Liver (tissue), 9 donors: ENCODE measurements around the gene AMER2. TPM values are rescaled to one million over a fixed set of nuclear protein-coding genes. Genes with fewer than 3 reads are reported as not detected.

ENCODE experiments used
- DNase-seq: peaks from one replicate; pipeline ENCODE4 v3.0.0-alpha.2; 2017; ENCODE audit warnings: low spot score
- H3K27ac ChIP-seq, 2 donors: one replicate each; pipeline ENCODE4 v1.7.0; 2013; ENCODE audit warnings: inconsistent platforms in 2 of 2, low read length in 2 of 2, control low read depth in 1 of 2, low read depth in 1 of 2, mild to moderate bottlenecking in 1 of 2
- H3K27me3 ChIP-seq, 4 donors: one replicate each; pipeline versions ENCODE4 v1.6.1 to v1.7.0; 2013; ENCODE audit warnings: low read length in 3 of 4, inconsistent platforms in 1 of 4, mild to moderate bottlenecking in 1 of 4, moderate library complexity in 1 of 4; ENCODE audit not compliant: control insufficient read depth in 4 of 4, insufficient read depth in 4 of 4
- H3K36me3 ChIP-seq, 4 donors: one replicate each; pipeline versions ENCODE4 v1.6.1 to v1.7.0; 2013; ENCODE audit warnings: low read length in 3 of 4, mild to moderate bottlenecking in 3 of 4, low read depth in 1 of 4, moderate library complexity in 1 of 4; ENCODE audit not compliant: control insufficient read depth in 4 of 4, insufficient read depth in 3 of 4
- H3K4me1 ChIP-seq, 4 donors: one replicate each; pipeline versions ENCODE4 v1.6.1 to v1.7.0; 2013; ENCODE audit warnings: low read length in 3 of 4, mild to moderate bottlenecking in 3 of 4, moderate library complexity in 1 of 4; ENCODE audit not compliant: control insufficient read depth in 4 of 4, insufficient read depth in 4 of 4
- H3K4me3 ChIP-seq, 3 donors: one replicate each; pipeline versions ENCODE4 v1.6.1 to v1.7.0; 2013; ENCODE audit warnings: low read length in 3 of 3, control low read depth in 1 of 3, low read depth in 1 of 3, mild to moderate bottlenecking in 1 of 3
- H3K9ac ChIP-seq, 2 donors: one replicate each; pipeline ENCODE4 v1.7.0; 2013; ENCODE audit warnings: low read length in 2 of 2, mild to moderate bottlenecking in 2 of 2, moderate library complexity in 2 of 2, control low read depth in 1 of 2, low read depth in 1 of 2
- H3K9me3 ChIP-seq, 4 donors: one replicate each; pipeline versions ENCODE4 v1.6.1 to v1.7.0; 2013; ENCODE audit warnings: low read length in 3 of 4; ENCODE audit not compliant: control insufficient read depth in 4 of 4
- ATF3 ChIP-seq: IDR thresholded peaks from 2 replicates; pipeline ENCODE4 v1.6.1; 2016; ENCODE audit warnings: antibody characterized with exemption
- CTCF ChIP-seq: fragments of 150-350 bp; IDR thresholded peaks from 2 replicates; pipeline ENCODE4 v1.5.1; 2017; ENCODE audit warnings: improper control_type of control experiment, low read depth, low read length; ENCODE audit not compliant: missing input control
- EGR1 ChIP-seq, 2 donors: IDR thresholded peaks; 2 replicates each; pipeline ENCODE4 v1.6.1; 2016 to 2018; ENCODE audit warnings: antibody characterized with exemption in 2 of 2, low read depth in 2 of 2
- FOXA1 ChIP-seq: IDR thresholded peaks from 2 replicates; pipeline ENCODE4 v1.6.1; 2016; ENCODE audit warnings: antibody characterized with exemption
- FOXA2 ChIP-seq: IDR thresholded peaks from 2 replicates; pipeline ENCODE4 v1.6.1; 2016; ENCODE audit warnings: antibody characterized with exemption
- GABPA ChIP-seq, 2 donors: IDR thresholded peaks in 1 of 2; conservative IDR thresholded peaks in 1 of 2; 2 replicates each; pipeline ENCODE4 v1.6.1; 2016; ENCODE audit warnings: antibody characterized with exemption in 2 of 2, mild to moderate bottlenecking in 1 of 2, moderate library complexity in 1 of 2
- HNF4A ChIP-seq, 2 donors: conservative IDR thresholded peaks; 2 replicates each; pipeline ENCODE4 v1.6.1; 2016; ENCODE audit warnings: antibody characterized with exemption in 2 of 2, mild to moderate bottlenecking in 2 of 2
- HNF4G ChIP-seq: IDR thresholded peaks from 2 replicates; pipeline ENCODE4 v1.6.1; 2016; ENCODE audit warnings: antibody characterized with exemption
- JUND ChIP-seq, 2 donors: IDR thresholded peaks; 2 replicates each; pipeline ENCODE4 v1.6.1; 2016; ENCODE audit warnings: antibody characterized with exemption in 2 of 2
- MAX ChIP-seq: IDR thresholded peaks from 2 replicates; pipeline ENCODE4 v1.6.1; 2016; ENCODE audit warnings: antibody characterized with exemption
- NR2F2 ChIP-seq: IDR thresholded peaks from 2 replicates; pipeline ENCODE4 v1.6.1; 2016; ENCODE audit warnings: antibody characterized with exemption
- RAD21 ChIP-seq, 2 donors: IDR thresholded peaks; 2 replicates each; pipeline ENCODE4 v1.6.1; 2016; ENCODE audit warnings: antibody characterized with exemption in 2 of 2, mild to moderate bottlenecking in 2 of 2
- RXRA ChIP-seq, 2 donors: IDR thresholded peaks; 2 replicates each; pipeline ENCODE4 v1.6.1; 2017 to 2018; ENCODE audit warnings: antibody characterized with exemption in 2 of 2, mild to moderate bottlenecking in 1 of 2
- SP1 ChIP-seq: IDR thresholded peaks from 2 replicates; pipeline ENCODE4 v1.6.1; 2018; ENCODE audit warnings: antibody characterized with exemption, mild to moderate bottlenecking
- TAF1 ChIP-seq: conservative IDR thresholded peaks from 2 replicates; pipeline ENCODE4 v1.6.1; 2016; ENCODE audit warnings: antibody characterized with exemption, mild to moderate bottlenecking
- WGBS: extraction: QIAGEN DNeasy Blood & Tissue Kit; methylation state at CpG from one replicate; pipeline ENCODE4 v1.1.7; 2013; 5-methylcytosine and 5-hydroxymethylcytosine counted together
- polyA plus RNA-seq, 2 donors: library from polyadenylated mRNA; stranded (reverse) in 1 of 2; unstranded in 1 of 2; fragments of 200-250 nt in 1 of 2; fragments of >200 nt in 1 of 2; fragmentation: Nextera tagmentation in 1 of 2; extraction: Ambion mirVana in 1 of 2; gene quantifications; one replicate each; pipeline versions ENCODE4 v1.2.1 to v1.2.3, GENCODE V29; 2013 to 2015
- total RNA-seq, 2 donors: library from RNA; depleted of rRNA; stranded (reverse); fragments of >200 nt; gene quantifications; one replicate each; pipeline ENCODE4 v1.2.3, GENCODE V29; 2014
- TF ChIP-seq, protein P1 (sequence below): IDR thresholded peaks from 2 replicates; pipeline ENCODE4 v1.6.1; 2016; ENCODE audit warnings: antibody characterized with exemption
- donor health status: healthy.
- donor health status: healthy.
- donor health status: healthy.
- donor health status: healthy.
- donor health status: healthy.

The AMER2 gene
- total and polyA plus RNA-seq, 4 donors = not detected

DNA sequence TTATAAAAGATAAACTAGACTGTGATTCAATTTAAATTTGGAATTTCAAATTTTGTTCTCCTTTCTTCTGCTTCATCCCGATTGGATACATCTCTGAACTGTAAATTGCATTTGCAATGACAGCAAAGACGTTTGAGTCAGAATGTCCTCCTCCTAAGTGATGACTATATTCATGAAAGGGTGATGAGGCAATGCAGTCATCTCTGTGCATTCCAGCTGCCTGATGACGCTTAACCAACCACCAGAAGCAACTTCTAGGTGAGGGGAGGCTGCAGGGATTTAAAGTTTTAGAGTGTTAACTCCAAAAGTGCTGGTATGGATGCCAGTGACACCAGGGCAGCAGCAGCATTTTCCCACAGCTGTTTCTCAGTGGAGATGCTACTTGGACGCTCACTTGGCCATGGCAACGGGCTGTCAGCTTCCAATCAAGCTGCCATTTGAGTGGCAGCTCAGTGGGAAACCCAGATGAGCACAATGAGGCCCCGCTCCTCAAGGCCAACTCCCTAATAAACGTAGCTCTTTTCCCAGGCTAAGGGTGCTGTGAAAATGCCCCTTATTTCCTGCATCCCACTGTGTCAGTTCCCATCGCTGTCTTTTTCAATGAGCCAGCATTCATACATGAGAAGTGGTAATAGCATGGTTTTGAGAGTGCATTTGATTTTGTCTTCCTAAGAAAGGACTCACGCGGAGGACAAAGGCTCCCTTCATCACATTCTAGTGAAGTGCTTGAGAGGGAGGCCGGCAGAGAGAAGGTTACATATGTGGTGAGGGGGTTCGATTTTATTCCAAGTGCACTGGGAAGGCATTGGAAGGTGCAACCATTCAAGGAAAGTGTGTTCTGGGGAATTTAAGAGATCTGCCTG, 45.2 kb upstream of the AMER2 start (continued):
- no peak for TF ChIP-seq GABPA (IDR thresholded peaks at IDR 0.05 in 1 of 2, conservative IDR thresholded peaks at IDR 0.05 in 1 of 2)
- no peak for TF ChIP-seq RAD21 (IDR thresholded peaks at IDR 0.05)

DNA sequence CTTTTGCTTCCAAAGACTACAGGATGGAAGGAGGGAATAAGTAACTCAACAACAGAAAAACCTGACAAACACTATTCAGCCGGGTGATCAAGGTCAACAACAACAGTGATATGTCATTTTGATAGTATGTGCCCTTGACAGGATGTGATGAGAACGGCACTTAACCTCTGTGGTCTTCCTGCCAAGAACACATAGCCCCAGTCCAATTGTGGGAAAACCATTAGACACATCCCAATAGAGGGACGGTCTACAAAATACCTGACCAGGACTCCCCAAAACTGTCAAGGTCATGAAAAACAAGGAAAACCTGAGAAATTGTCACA, 43.1 kb upstream of the AMER2 start:
- Histone ChIP-seq H3K9me3 (no peaks in the 10 kb centered on the region), H3K27ac (no peak overlapping the region), H3K4me1 (no peaks in the 10 kb centered on the region), H3K27me3 (peaks cover 0 to 3% (median 0%) of the 10 kb centered on the region in 4 donors), H3K36me3 (no peaks in the 10 kb centered on the region), H3K9ac (no peak overlapping the region), H3K4me3 (no peak overlapping the region)
- DNase-seq = no peak
- WGBS = 67% methylated on average over 3 of the region's 3 CpGs
- TF ChIP-seq ATF3 = no peak
- TF ChIP-seq FOXA2 = no peak

DNA sequence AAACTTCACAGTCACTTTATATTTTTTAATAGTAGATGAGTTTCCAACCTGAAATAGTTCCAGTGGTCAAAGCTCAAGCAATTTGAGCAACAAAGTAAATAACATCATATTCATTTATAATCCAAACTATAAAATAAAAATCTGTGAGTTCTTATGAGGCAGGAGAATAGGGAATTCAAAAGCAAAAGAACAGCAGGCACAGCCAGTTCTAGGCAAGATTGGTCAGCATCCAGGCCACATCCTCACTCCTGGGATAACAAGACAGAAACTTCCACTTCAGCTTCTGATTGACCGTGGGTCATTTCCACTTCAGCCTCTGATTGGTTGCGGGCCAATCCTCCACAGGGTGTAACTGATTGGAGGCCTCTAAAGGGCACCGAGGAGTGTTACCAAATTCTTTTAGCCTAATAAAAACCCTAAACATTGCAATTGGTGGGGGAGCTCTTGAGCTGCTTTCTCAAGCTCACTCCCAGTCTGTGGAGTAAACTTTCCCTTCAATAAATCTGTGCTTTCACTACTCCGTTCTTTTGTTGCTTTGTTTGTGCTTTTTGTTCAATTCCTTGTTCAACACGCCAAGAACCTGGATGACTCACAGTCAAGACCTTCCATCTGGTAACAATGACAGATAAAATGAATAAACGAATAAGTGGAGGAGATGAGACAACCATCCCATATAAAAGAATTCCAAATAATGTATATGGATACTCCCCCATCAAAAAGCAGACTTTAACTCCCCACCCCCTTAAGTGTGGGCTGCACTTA, 42.6 kb upstream of the AMER2 start:
- 70% methylated on average over 6 of the region's 6 CpGs for whole genome bisulfite sequencing
- no peak for DNase-seq
- Histone ChIP-seq H3K9me3 (no peaks in the 10 kb centered on the region), H3K27me3 (peaks cover 0 to 3% (median 0%) of the 10 kb centered on the region in 4 donors), H3K36me3 (no peaks in the 10 kb centered on the region), H3K9ac (no peak overlapping the region), H3K4me1 (no peaks in the 10 kb centered on the region), H3K27ac (no peak overlapping the region), H3K4me3 (no peak overlapping the region)
- TF ChIP-seq RXRA (IDR thresholded peaks at IDR 0.05) (no peak), CTCF (no peak), FOXA2 (no peak)

- no peak overlapping the region for H3K27ac ChIP-seq
- no peaks in the 10 kb centered on the region for H3K9me3 ChIP-seq
- no peaks in the 10 kb centered on the region for H3K4me1 ChIP-seq
- H3K27me3 ChIP-seq = peaks cover 0 to 3% (median 0%) of the 10 kb centered on the region in 4 donors
- 96% methylated on average over 2 of the region's 2 CpGs for WGBS
- H3K9ac ChIP-seq = no peak overlapping the region
- no peaks in the 10 kb centered on the region for H3K36me3 ChIP-seq
- DNase-seq = no peak
- no peak overlapping the region for H3K4me3 ChIP-seq
- TF ChIP-seq EGR1 (IDR thresholded peaks at IDR 0.05; ENCODE audit: low read depth in 2 of 2) = no peak
- TF ChIP-seq, protein P1, sequence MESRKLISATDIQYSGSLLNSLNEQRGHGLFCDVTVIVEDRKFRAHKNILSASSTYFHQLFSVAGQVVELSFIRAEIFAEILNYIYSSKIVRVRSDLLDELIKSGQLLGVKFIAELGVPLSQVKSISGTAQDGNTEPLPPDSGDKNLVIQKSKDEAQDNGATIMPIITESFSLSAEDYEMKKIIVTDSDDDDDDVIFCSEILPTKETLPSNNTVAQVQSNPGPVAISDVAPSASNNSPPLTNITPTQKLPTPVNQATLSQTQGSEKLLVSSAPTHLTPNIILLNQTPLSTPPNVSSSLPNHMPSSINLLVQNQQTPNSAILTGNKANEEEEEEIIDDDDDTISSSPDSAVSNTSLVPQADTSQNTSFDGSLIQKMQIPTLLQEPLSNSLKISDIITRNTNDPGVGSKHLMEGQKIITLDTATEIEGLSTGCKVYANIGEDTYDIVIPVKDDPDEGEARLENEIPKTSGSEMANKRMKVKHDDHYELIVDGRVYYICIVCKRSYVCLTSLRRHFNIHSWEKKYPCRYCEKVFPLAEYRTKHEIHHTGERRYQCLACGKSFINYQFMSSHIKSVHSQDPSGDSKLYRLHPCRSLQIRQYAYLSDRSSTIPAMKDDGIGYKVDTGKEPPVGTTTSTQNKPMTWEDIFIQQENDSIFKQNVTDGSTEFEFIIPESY = no peak
- TF ChIP-seq ATF3 = no peak
- TF ChIP-seq FOXA1 = no peak
- TF ChIP-seq GABPA (IDR thresholded peaks at IDR 0.05 in 1 of 2, conservative IDR thresholded peaks at IDR 0.05 in 1 of 2) = no peak
- no peak for TF ChIP-seq CTCF
- no peak for TF ChIP-seq RAD21 (IDR thresholded peaks at IDR 0.05)
- no peak for TF ChIP-seq SP1
- no peak for TF ChIP-seq MAX
- TF ChIP-seq RXRA (IDR thresholded peaks at IDR 0.05) = no peak
- no peak for TF ChIP-seq TAF1
- no peak for TF ChIP-seq HNF4G
- no peak for TF ChIP-seq NR2F2
- TF ChIP-seq HNF4A (conservative IDR thresholded peaks at IDR 0.05) = no peak
- no peak for TF ChIP-seq FOXA2
- TF ChIP-seq JUND (IDR thresholded peaks at IDR 0.05) = no peak
Observed at GRCh38 chr13:25213715-25214114, 41.6 kb upstream of the AMER2 start.
